Measurements from ENCODE around the gene CLEC7A. TPM values are rescaled to one million over a fixed set of nuclear protein-coding genes. Genes with fewer than 3 reads are reported as not detected.

Gene CLEC7A
- total RNA-seq, 1 donor from 2014 or later = 1.1 TPM

GRCh38 chr12:10121278-10121677 is 8.7 kb downstream of the CLEC7A start:
- H3K27me3 ChIP-seq (ENCODE audit: insufficient read depth, low read length) = no peaks in the 10 kb centered on the region
- Mint-ChIP-seq H3K27me3 (ENCODE audit: low read depth, unreplicated experiment) (no peaks in the 10 kb centered on the region), H3K27ac (ENCODE audit: unreplicated experiment) (no peak overlapping the region), H3K4me3 (ENCODE audit: unreplicated experiment) (no peak overlapping the region), H3K36me3 (ENCODE audit: low read depth, unreplicated experiment) (no peaks in the 10 kb centered on the region), H3K9me3 (ENCODE audit: unreplicated experiment) (no peaks in the 10 kb centered on the region), H3K4me1 (ENCODE audit: low read depth, unreplicated experiment) (no peaks in the 10 kb centered on the region)
- H3K27ac ChIP-seq (ENCODE audit: low read depth, low read length) = no peak overlapping the region
- H3K9ac ChIP-seq (ENCODE audit: low read length) = no peak overlapping the region
- H3K9me3 ChIP-seq (ENCODE audit: insufficient read depth, low read depth, low read length) = no peaks in the 10 kb centered on the region
- H3K4me1 ChIP-seq (ENCODE audit: insufficient read depth, low read length) = no peaks in the 10 kb centered on the region
- no peak for DNase-seq (ENCODE audit: low read depth)
- no peak overlapping the region for H3K4me3 ChIP-seq (ENCODE audit: insufficient read depth, low read depth, low read length)
- H2AFZ ChIP-seq (ENCODE audit: low read depth, low read length) = no peak overlapping the region
- TF ChIP-seq EZH2 (IDR thresholded peaks at IDR 0.05; ENCODE audit: insufficient read depth, low read length) (no peak), CTCF (IDR thresholded peaks at IDR 0.05; ENCODE audit: insufficient read depth, low read depth, low read length) (no peak)
- no peak for FAIRE-seq
- no peaks in the 10 kb centered on the region for H3K79me2 ChIP-seq (ENCODE audit: insufficient read depth, low read length)
- H3K4me2 ChIP-seq (ENCODE audit: low read length) = no peak overlapping the region
- H3K36me3 ChIP-seq (ENCODE audit: insufficient read depth, low read length) = no peaks in the 10 kb centered on the region
- no peaks in the 10 kb centered on the region for H4K20me1 ChIP-seq (ENCODE audit: insufficient read depth, low read length)

GRCh38 chr12:10119066-10119465 is 10.9 kb downstream of the CLEC7A start:
- H3K4me1 Mint-ChIP-seq (ENCODE audit: low read depth, unreplicated experiment) = no peaks in the 10 kb centered on the region
- H3K27ac ChIP-seq (ENCODE audit: low read depth, low read length) = no peak overlapping the region
- H3K9me3 Mint-ChIP-seq (ENCODE audit: unreplicated experiment) = no peaks in the 10 kb centered on the region
- no peak overlapping the region for H3K4me3 ChIP-seq (ENCODE audit: insufficient read depth, low read depth, low read length)
- DNase-seq (ENCODE audit: low read depth) (no peak), FAIRE-seq (no peak)
- no peaks in the 10 kb centered on the region for H3K4me1 ChIP-seq (ENCODE audit: insufficient read depth, low read length)
- no peak overlapping the region for H3K9ac ChIP-seq (ENCODE audit: low read length)
- H3K4me3 Mint-ChIP-seq (ENCODE audit: unreplicated experiment) = no peak overlapping the region
- H3K36me3 ChIP-seq (ENCODE audit: insufficient read depth, low read length) = no peaks in the 10 kb centered on the region
- no peaks in the 10 kb centered on the region for H3K9me3 ChIP-seq (ENCODE audit: insufficient read depth, low read depth, low read length)
- H3K36me3 Mint-ChIP-seq (ENCODE audit: low read depth, unreplicated experiment) = no peaks in the 10 kb centered on the region
- H3K27me3 ChIP-seq (ENCODE audit: insufficient read depth, low read length) = no peaks in the 10 kb centered on the region
- no peak overlapping the region for H3K27ac Mint-ChIP-seq (ENCODE audit: unreplicated experiment)
- no peak for TF ChIP-seq EZH2 (IDR thresholded peaks at IDR 0.05; ENCODE audit: insufficient read depth, low read length)
- no peak for TF ChIP-seq CTCF (IDR thresholded peaks at IDR 0.05; ENCODE audit: insufficient read depth, low read depth, low read length)
- no peaks in the 10 kb centered on the region for H4K20me1 ChIP-seq (ENCODE audit: insufficient read depth, low read length)
- H3K27me3 Mint-ChIP-seq (ENCODE audit: low read depth, unreplicated experiment) = no peaks in the 10 kb centered on the region
- no peak overlapping the region for H3K4me2 ChIP-seq (ENCODE audit: low read length)
- no peaks in the 10 kb centered on the region for H3K79me2 ChIP-seq (ENCODE audit: insufficient read depth, low read length)
- no peak overlapping the region for H2AFZ ChIP-seq (ENCODE audit: low read depth, low read length)

GRCh38 chr12:10115890-10116289 is 14.1 kb downstream of the CLEC7A start:
- no peaks in the 10 kb centered on the region for H3K27me3 Mint-ChIP-seq (ENCODE audit: low read depth, unreplicated experiment)
- Histone ChIP-seq H3K27ac (ENCODE audit: low read depth, low read length) (no peak overlapping the region), H3K36me3 (ENCODE audit: insufficient read depth, low read length) (no peaks in the 10 kb centered on the region), H3K79me2 (ENCODE audit: insufficient read depth, low read length) (no peaks in the 10 kb centered on the region), H4K20me1 (ENCODE audit: insufficient read depth, low read length) (no peaks in the 10 kb centered on the region), H2AFZ (ENCODE audit: low read depth, low read length) (no peak overlapping the region), H3K27me3 (ENCODE audit: insufficient read depth, low read length) (no peaks in the 10 kb centered on the region), H3K4me2 (ENCODE audit: low read length) (no peak overlapping the region), H3K4me3 (ENCODE audit: insufficient read depth, low read depth, low read length) (no peak overlapping the region), H3K9ac (ENCODE audit: low read length) (no peak overlapping the region), H3K4me1 (ENCODE audit: insufficient read depth, low read length) (no peaks in the 10 kb centered on the region), H3K9me3 (ENCODE audit: insufficient read depth, low read depth, low read length) (no peaks in the 10 kb centered on the region)
- no peaks in the 10 kb centered on the region for H3K36me3 Mint-ChIP-seq (ENCODE audit: low read depth, unreplicated experiment)
- H3K4me3 Mint-ChIP-seq (ENCODE audit: unreplicated experiment) = no peak overlapping the region
- H3K27ac Mint-ChIP-seq (ENCODE audit: unreplicated experiment) = no peak overlapping the region
- no peaks in the 10 kb centered on the region for H3K4me1 Mint-ChIP-seq (ENCODE audit: low read depth, unreplicated experiment)
- DNase-seq (ENCODE audit: low read depth) (no peak), FAIRE-seq (no peak)
- TF ChIP-seq CTCF (IDR thresholded peaks at IDR 0.05; ENCODE audit: insufficient read depth, low read depth, low read length) (no peak), EZH2 (IDR thresholded peaks at IDR 0.05; ENCODE audit: insufficient read depth, low read length) (no peak)
- H3K9me3 Mint-ChIP-seq (ENCODE audit: unreplicated experiment) = peaks cover 2% of the 10 kb centered on the region

Measured in astrocyte (in vitro differentiated cells and primary cell).